H1 (cell line): ENCODE results near the gene TUBAL3. TPM values are rescaled to one million over a fixed set of nuclear protein-coding genes. Genes with fewer than 3 reads are reported as not detected.

Experiments
- CTCF ChIA-PET: fragments of 300-600 bp; sonication (Branson Sonifier 250); formaldehyde crosslinking; loops from one replicate; lab custom pipeline; 2021; ENCODE audit not compliant: partially characterized antibody; lab: Charles Lee
- POLR2A ChIA-PET: fragments of 300-600 bp; sonication (Branson Sonifier 250); formaldehyde crosslinking; loops from one replicate; lab custom pipeline; 2021; ENCODE audit warnings: inconsistent platforms; ENCODE audit not compliant: partially characterized antibody; lab: Charles Lee
- DNase-seq, 2 experiments: peaks; one replicate each; pipeline versions ENCODE4 v3.0.0 to v3.0.0-alpha.2; 2010 to 2022; ENCODE audit warnings: low spot score in 2 of 2, low read depth in 1 of 2, mixed read lengths in 1 of 2
- FAIRE-seq: peaks from 2 replicates; lab custom pipeline; 2011; peaks lifted over from hg19 to GRCh38; lab: Jason Lieb, UNC
- H2AFZ ChIP-seq: 2 replicates; pipeline ENCODE4 v1.8.1; 2012; ENCODE audit warnings: low read length, inconsistent platforms
- H2AK5ac ChIP-seq: 2 replicates; pipeline ENCODE4 v1.6.1; 2013; ENCODE audit warnings: low read depth, low read length
- H2BK120ac ChIP-seq: replicated peaks from 2 replicates; pipeline ENCODE3; 2013; ENCODE audit warnings: low read depth, low read length, inconsistent platforms
- H2BK12ac ChIP-seq: 2 replicates; pipeline ENCODE4 v1.6.1; 2013; ENCODE audit warnings: low read depth, low read length
- H2BK15ac ChIP-seq: 2 replicates; pipeline ENCODE4 v1.6.1; 2013; ENCODE audit warnings: low read length
- H2BK20ac ChIP-seq: 2 replicates; pipeline ENCODE4 v1.6.1; 2013; ENCODE audit warnings: low read length
- H2BK5ac ChIP-seq: 2 replicates; pipeline ENCODE4 v1.6.1; 2013; ENCODE audit warnings: low read depth, low read length
- H3K14ac ChIP-seq: 2 replicates; pipeline ENCODE4 v1.6.1; 2013; ENCODE audit warnings: inconsistent platforms; ENCODE audit not compliant: insufficient read length
- H3K18ac ChIP-seq: 2 replicates; pipeline ENCODE4 v1.6.1; 2013; ENCODE audit warnings: low read length; ENCODE audit errors: extremely low read depth
- H3K23ac ChIP-seq: 2 replicates; pipeline ENCODE4 v1.6.1; 2013; ENCODE audit warnings: inconsistent platforms; ENCODE audit not compliant: insufficient read length
- H3K23me2 ChIP-seq: 2 replicates; pipeline ENCODE4 v1.6.1; 2013; ENCODE audit warnings: low read depth, low read length
- H3K27ac ChIP-seq: 2 replicates; pipeline ENCODE4 v1.6.1; 2011; ENCODE audit warnings: low read depth, low read length, inconsistent platforms
- H3K27me3 ChIP-seq, 4 experiments: replicated peaks in 1 of 4; 1 replicate in 1 of 4; 2 replicates in 3 of 4; pipeline versions ENCODE4 v1.6.1 to v1.8.1; 2011 to 2013; ENCODE audit warnings: low read length in 3 of 4, mild to moderate bottlenecking in 3 of 4, inconsistent platforms in 2 of 4, mixed read lengths in 2 of 4, moderate library complexity in 1 of 4; ENCODE audit not compliant: control insufficient read depth in 3 of 4, insufficient read depth in 3 of 4; ENCODE audit errors: extremely low read depth in 1 of 4
- H3K36me3 ChIP-seq, 4 experiments: 2 replicates each; pipeline versions ENCODE4 v1.6.1 to v1.8.1; 2011 to 2013; ENCODE audit warnings: mild to moderate bottlenecking in 4 of 4, low read length in 3 of 4, moderate library complexity in 2 of 4, control low read depth in 1 of 4, inconsistent platforms in 1 of 4; ENCODE audit not compliant: insufficient read depth in 4 of 4, control insufficient read depth in 2 of 4
- H3K4ac ChIP-seq: replicated peaks from 2 replicates; pipeline ENCODE3; 2013; ENCODE audit warnings: low read length, low read depth, mixed read lengths, inconsistent platforms; ENCODE audit not compliant: insufficient read length
- H3K4me1 ChIP-seq, 4 experiments: replicated peaks in 1 of 4; 1 replicate in 1 of 4; 2 replicates in 3 of 4; pipeline versions ENCODE4 v1.6.1 to v1.8.1; 2011 to 2013; ENCODE audit warnings: low read length in 3 of 4, inconsistent platforms in 2 of 4, mixed read lengths in 1 of 4; ENCODE audit not compliant: insufficient read depth in 4 of 4, control insufficient read depth in 3 of 4
- H3K4me2 ChIP-seq, 2 experiments: 2 replicates each; pipeline versions ENCODE4 v1.6.1 to v1.8.1; 2011 to 2013; ENCODE audit warnings: low read depth in 2 of 2, low read length in 2 of 2, control low read depth in 1 of 2, inconsistent platforms in 1 of 2, mild to moderate bottlenecking in 1 of 2; ENCODE audit not compliant: insufficient read depth in 1 of 2
- H3K4me3 ChIP-seq, 4 experiments: fragments of 200-600, 300-600 bp in 1 of 4; sonication (generic), shearing (Covaris generic), sonication (Bioruptor Twin) in 1 of 4; 2 replicates each; pipeline versions ENCODE4 v1.5.1 to v1.8.1; 2011 to 2016; ENCODE audit warnings: low read length in 4 of 4, low read depth in 3 of 4, control low read depth in 2 of 4, inconsistent platforms in 2 of 4, mild to moderate bottlenecking in 2 of 4, mixed read lengths in 1 of 4, moderate library complexity in 1 of 4; ENCODE audit not compliant: insufficient read depth in 2 of 4; ENCODE audit errors: extremely low read depth in 1 of 4
- H3K56ac ChIP-seq: replicated peaks from 2 replicates; pipeline ENCODE3; 2013; ENCODE audit warnings: low read depth, mild to moderate bottlenecking, mixed read lengths, low read length, inconsistent platforms; ENCODE audit not compliant: insufficient read length
- H3K79me1 ChIP-seq: 2 replicates; pipeline ENCODE4 v1.6.1; 2013; ENCODE audit warnings: low read depth, low read length, control low read depth
- H3K79me2 ChIP-seq, 2 experiments: 2 replicates each; pipeline versions ENCODE4 v1.6.1 to v1.8.1; 2012 to 2013; ENCODE audit warnings: low read length in 2 of 2, mild to moderate bottlenecking in 2 of 2, inconsistent platforms in 1 of 2; ENCODE audit not compliant: insufficient read depth in 2 of 2, control insufficient read depth in 1 of 2
- H3K9ac ChIP-seq, 4 experiments: replicated peaks in 1 of 4; 1 replicate in 1 of 4; 2 replicates in 3 of 4; pipeline versions ENCODE4 v1.6.1 to v1.8.1; 2011 to 2013; ENCODE audit warnings: low read depth in 3 of 4, low read length in 3 of 4, control low read depth in 2 of 4, mild to moderate bottlenecking in 2 of 4, moderate library complexity in 2 of 4, inconsistent platforms in 1 of 4; ENCODE audit errors: extremely low read depth in 1 of 4
- H3K9me3 ChIP-seq, 2 experiments: 2 replicates each; pipeline versions ENCODE4 v1.6.1 to v1.8.1; 2012 to 2013; ENCODE audit warnings: mild to moderate bottlenecking in 2 of 2, moderate library complexity in 2 of 2, control low read depth in 1 of 2, inconsistent platforms in 1 of 2, low read depth in 1 of 2, low read length in 1 of 2, mixed read lengths in 1 of 2; ENCODE audit not compliant: insufficient read depth in 2 of 2
- H4K20me1 ChIP-seq, 2 experiments: replicated peaks in 1 of 2; 2 replicates each; pipeline versions ENCODE3 to v1.8.1; 2011 to 2013; ENCODE audit warnings: inconsistent platforms in 2 of 2, low read length in 2 of 2, mild to moderate bottlenecking in 1 of 2; ENCODE audit not compliant: insufficient read depth in 2 of 2, control insufficient read depth in 1 of 2
- H4K5ac ChIP-seq: 2 replicates; pipeline ENCODE4 v1.6.1; 2013; ENCODE audit warnings: low read length, low read depth, mixed read lengths, inconsistent platforms; ENCODE audit not compliant: insufficient read length
- H4K8ac ChIP-seq: 2 replicates; pipeline ENCODE4 v1.8.0; 2013; ENCODE audit warnings: mild to moderate bottlenecking, moderate library complexity, low read length, inconsistent platforms; ENCODE audit not compliant: insufficient read depth; ENCODE audit errors: extremely low read depth
- H4K91ac ChIP-seq: replicated peaks from 2 replicates; pipeline ENCODE3; 2013; ENCODE audit warnings: low read length, mixed read lengths, inconsistent platforms; ENCODE audit not compliant: insufficient read length
- ATF3 ChIP-seq: IDR thresholded peaks from 2 replicates; pipeline ENCODE4 v1.6.1; 2011; ENCODE audit warnings: low read depth, mild to moderate bottlenecking, low read length; ENCODE audit not compliant: insufficient read depth
- CEBPB ChIP-seq: IDR thresholded peaks from 2 replicates; pipeline ENCODE4 v1.6.1; 2012; ENCODE audit warnings: low read depth, low read length
- CHD2 ChIP-seq: IDR thresholded peaks from 2 replicates; pipeline ENCODE4 v1.6.1; 2012; ENCODE audit warnings: low read length, improper control_type of control experiment
- CTCF ChIP-seq, 3 experiments: IDR thresholded peaks; 1 replicate in 2 of 3; 2 replicates in 1 of 3; pipeline versions ENCODE4 v1.5.1 to v1.6.1; 2011; ENCODE audit warnings: low read length in 3 of 3, mild to moderate bottlenecking in 3 of 3, inconsistent platforms in 2 of 3, low read depth in 1 of 3, moderate library complexity in 1 of 3; ENCODE audit not compliant: insufficient read depth in 1 of 3; ENCODE audit errors: control extremely low read depth in 1 of 3
- EP300 ChIP-seq, 2 experiments: IDR thresholded peaks; 1 replicate in 1 of 2; 2 replicates in 1 of 2; pipeline ENCODE4 v1.6.1; 2011 to 2012; ENCODE audit warnings: low read depth in 2 of 2, low read length in 2 of 2, mild to moderate bottlenecking in 2 of 2, borderline replicate concordance in 1 of 2, inconsistent platforms in 1 of 2, moderate library complexity in 1 of 2
- HDAC2 ChIP-seq, 2 experiments: fragments of 300-600 bp in 1 of 2; sonication (generic) in 1 of 2; IDR thresholded peaks; 2 replicates each; pipeline ENCODE4 v1.6.1; 2011 to 2012; ENCODE audit warnings: low read depth in 2 of 2, low read length in 2 of 2, mild to moderate bottlenecking in 2 of 2, moderate library complexity in 2 of 2, borderline replicate concordance in 1 of 2, inconsistent platforms in 1 of 2
- JUN ChIP-seq: IDR thresholded peaks from 2 replicates; pipeline ENCODE4 v1.6.1; 2011; ENCODE audit warnings: low read depth, mild to moderate bottlenecking, improper control_type of control experiment, low read length
- POLR2A ChIP-seq, 2 experiments: IDR thresholded peaks; 1 replicate in 1 of 2; 2 replicates in 1 of 2; pipeline ENCODE4 v1.6.1; 2011; ENCODE audit warnings: low read depth in 2 of 2, low read length in 2 of 2, mild to moderate bottlenecking in 2 of 2; ENCODE audit errors: control extremely low read depth in 1 of 2
- TAF1 ChIP-seq: IDR thresholded peaks from 2 replicates; pipeline ENCODE4 v1.6.1; 2011; ENCODE audit warnings: mild to moderate bottlenecking, low read depth, low read length
- TAF7 ChIP-seq: optimal IDR thresholded peaks from 2 replicates; pipeline ENCODE3; 2011; ENCODE audit warnings: low read depth, mild to moderate bottlenecking, inconsistent platforms, low read length, moderate library complexity, borderline replicate concordance
- ZNF274 ChIP-seq: IDR thresholded peaks from 2 replicates; pipeline ENCODE4 v1.7.0; 2012; ENCODE audit warnings: low read length, borderline replicate concordance; ENCODE audit errors: extremely low read depth
- whole genome bisulfite sequencing, 2 experiments: shearing (Covaris generic) in 1 of 2; methylation state at CpG; one replicate each; pipeline versions ENCODE4 v1.1.6 to v1.1.7; 2013 to 2015; ENCODE audit warnings: low lambda C conversion rate in 2 of 2, mixed read lengths in 2 of 2, inconsistent platforms in 1 of 2, low coverage in 1 of 2, missing lambda C conversion rate in 1 of 2; ENCODE audit not compliant: insufficient replicate concordance in 2 of 2, insufficient coverage in 1 of 2, insufficient read length in 1 of 2; ENCODE audit errors: extremely low coverage in 1 of 2, missing lambda C conversion rate in 1 of 2; 5-methylcytosine and 5-hydroxymethylcytosine counted together
- polyA plus RNA-seq, 7 experiments: library from polyadenylated mRNA; depleted of rRNA in 3 of 7; stranded (reverse) in 5 of 7; unstranded in 2 of 7; fragments of >200 nt in 5 of 7; fragments of 200-250 nt in 2 of 7; gene quantifications; 1 replicate in 5 of 7; 2 replicates in 1 of 7; 4 replicates in 1 of 7; pipeline versions ENCODE4 v1.2.1 to v1.2.3, GENCODE V29; 2011 to 2013; ENCODE audit warnings: missing spikeins in 2 of 7, mixed read lengths in 2 of 7
- total RNA-seq: library from RNA; stranded (reverse); fragmentation: NEBNext Ultra II Directional; extraction: Animal tissue kit (Norgen Biotek cat#: 25700); gene quantifications from 2 replicates; pipeline ENCODE4 v1.2.1, GENCODE V29; 2021

TUBAL3 gene
- total and polyA plus RNA-seq, 2 of the 8 experiments (the other 6 are each of a cell fraction or from before 2014, with no cell fraction given) = 0.17 TPM; not detected in 1

GRCh38 chr10:5343979-5344378 lies 60.6 kb downstream of the TUBAL3 start:
- H3K4me3 ChIP-seq = no peak overlapping the region
- no peak overlapping the region for H3K56ac ChIP-seq
- H3K79me1 ChIP-seq = no peaks in the 10 kb centered on the region
- H2BK20ac ChIP-seq = no peak overlapping the region
- H2BK12ac ChIP-seq = no peak overlapping the region
- H3K27me3 ChIP-seq = no peaks in the 10 kb centered on the region
- no peak overlapping the region for H2AFZ ChIP-seq
- H3K79me2 ChIP-seq = no peaks in the 10 kb centered on the region
- H3K14ac ChIP-seq = no peak overlapping the region
- DNase-seq = no peak
- H3K9ac ChIP-seq = no peak overlapping the region
- H4K20me1 ChIP-seq = no peaks in the 10 kb centered on the region
- WGBS, 2 experiments = 88% methylated on average over 4 of the region's 4 CpGs; no CpG with 5 or more reads in 1 of the 2 experiments
- H4K91ac ChIP-seq = no peak overlapping the region
- no peak overlapping the region for H3K18ac ChIP-seq
- H3K23ac ChIP-seq = no peak overlapping the region
- CTCF ChIA-PET = interaction anchor here (0.6 to 1.3 kb wide), 3 partner anchors 17 to 360 kb away, joined by 3 read pairs; no protein-coding TSS in a partner anchor
- H3K4me2 ChIP-seq = no peak overlapping the region
- POLR2A ChIA-PET = no interaction called here
- H2AK5ac ChIP-seq = no peak overlapping the region
- H2BK15ac ChIP-seq = no peak overlapping the region
- no peaks in the 10 kb centered on the region for H3K4me1 ChIP-seq
- no peak overlapping the region for H2BK5ac ChIP-seq
- no peak overlapping the region for H2BK120ac ChIP-seq
- H4K8ac ChIP-seq = no peak overlapping the region
- H3K27ac ChIP-seq = no peak overlapping the region
- no peak overlapping the region for H3K4ac ChIP-seq
- no peaks in the 10 kb centered on the region for H3K9me3 ChIP-seq
- no peaks in the 10 kb centered on the region for H3K23me2 ChIP-seq
- H3K36me3 ChIP-seq = no peaks in the 10 kb centered on the region
- no peak overlapping the region for H4K5ac ChIP-seq
- no peak for FAIRE-seq
- TF ChIP-seq EP300 (IDR thresholded peaks at IDR 0.05; ENCODE audit: borderline replicate concordance in 1 of 2, low read depth in 2 of 2, low read length in 2 of 2) (no peak), TAF1 (no peak), HDAC2 (IDR thresholded peaks at IDR 0.05; ENCODE audit: borderline replicate concordance in 1 of 2, low read depth in 2 of 2, low read length in 2 of 2) (no peak), TAF7 (no peak), CEBPB (no peak), JUN (no peak), ATF3 (no peak), CHD2 (no peak), CTCF (IDR thresholded peaks at IDR 0.05; ENCODE audit: control extremely low read depth in 1 of 3, insufficient read depth in 1 of 3, low read depth in 1 of 3, low read length in 3 of 3) (no peak), POLR2A (IDR thresholded peaks at IDR 0.05; ENCODE audit: control extremely low read depth in 1 of 2, low read depth in 2 of 2, low read length in 2 of 2) (no peak), ZNF274 (no peak)
